OCI-LY7 (cell line): ENCODE data around the gene RASA2. TPM values are rescaled to one million over a fixed set of nuclear protein-coding genes. Genes with fewer than 3 reads are reported as not detected.
A peak's percentile ranks its signal among the peaks of the same experiment; 100 is the strongest.

ENCODE experiments used
- BruUV-seq: library from RNA; stranded (reverse); fragments of 400-500 nt; replicated peaks from 2 replicates; lab custom pipeline; 2021; lab: Mats Ljungman, UMichigan
- CTCF ChIA-PET: fragments of 300-600 bp; sonication (Branson Sonifier 250); formaldehyde crosslinking; loops from one replicate; lab custom pipeline; 2022; ENCODE audit warnings: antibody characterized with exemption; ENCODE audit not compliant: unreplicated experiment; lab: Charles Lee
- POLR2A ChIA-PET: fragments of 300-600 bp; sonication (Branson Sonifier 250); formaldehyde crosslinking; loops from one replicate; lab custom pipeline; 2022; ENCODE audit warnings: antibody characterized with exemption; lab: Charles Lee
- DNase-seq: peaks from one replicate; pipeline ENCODE4 v3.0.0-alpha.2; 2015; ENCODE audit warnings: low spot score
- H2AFZ ChIP-seq: fragments of 200-600 bp; sonication (generic), shearing (Covaris generic); 2 replicates; pipeline ENCODE4 v1.6.1; 2014; ENCODE audit warnings: mild to moderate bottlenecking, antibody characterized with exemption, low read length, moderate library complexity
- H3K27ac ChIP-seq: fragments of 200-600 bp; sonication (generic); 2 replicates; pipeline ENCODE4 v1.5.1; 2014; ENCODE audit warnings: mixed run types, low read depth, mild to moderate bottlenecking, moderate library complexity, low read length, inconsistent platforms; ENCODE audit not compliant: poor library complexity, severe bottlenecking
- H3K36me3 ChIP-seq: fragments of 200-600 bp; sonication (generic); 2 replicates; pipeline ENCODE4 v1.6.1; 2014; ENCODE audit warnings: mild to moderate bottlenecking, antibody characterized with exemption, low read length, moderate library complexity, mixed read lengths; ENCODE audit not compliant: insufficient read depth
- H3K4me1 ChIP-seq: fragments of 200-600 bp; sonication (generic); 2 replicates; pipeline ENCODE4 v1.5.1; 2014; ENCODE audit warnings: mild to moderate bottlenecking, low read length; ENCODE audit not compliant: insufficient read depth, poor library complexity, severe bottlenecking
- H3K4me2 ChIP-seq: fragments of 200-600 bp; sonication (generic); 2 replicates; pipeline ENCODE4 v1.6.1; 2014; ENCODE audit warnings: mild to moderate bottlenecking, low read length
- H3K4me3 ChIP-seq: fragments of 200-600 bp; sonication (generic); 2 replicates; pipeline ENCODE4 v1.5.1; 2014; ENCODE audit warnings: mild to moderate bottlenecking, low read depth, low read length; ENCODE audit not compliant: poor library complexity, severe bottlenecking
- H3K79me2 ChIP-seq: fragments of 200-600 bp; sonication (generic); 2 replicates; pipeline ENCODE4 v1.6.1; 2016; ENCODE audit warnings: low read depth, mild to moderate bottlenecking, low read length, moderate library complexity, mixed read lengths; ENCODE audit not compliant: insufficient read depth
- H3K9me2 ChIP-seq: fragments of 200-600 bp; sonication (generic); 2 replicates; pipeline ENCODE4 v1.6.1; 2016; ENCODE audit warnings: mild to moderate bottlenecking, low read length, mixed read lengths; ENCODE audit not compliant: insufficient read depth
- H3K9me3 ChIP-seq: fragments of 200-600 bp; sonication (generic); 2 replicates; pipeline ENCODE4 v1.6.1; 2014; ENCODE audit warnings: mild to moderate bottlenecking, mixed run types, low read length, mixed read lengths
- H4K20me1 ChIP-seq: fragments of 200-600 bp; sonication (generic); 2 replicates; pipeline ENCODE4 v1.6.1; 2014; ENCODE audit warnings: mild to moderate bottlenecking, antibody characterized with exemption, low read length, moderate library complexity, mixed read lengths; ENCODE audit not compliant: insufficient read depth
- EZH2phosphoT487 ChIP-seq: fragments of 200-600 bp; sonication (generic); IDR thresholded peaks from 2 replicates; pipeline ENCODE4 v1.6.1; 2018; ENCODE audit warnings: low read depth, borderline replicate concordance, mild to moderate bottlenecking, mixed run types, antibody characterized with exemption, low read length, moderate library complexity, mixed read lengths
- intact Hi-C: fragments of 100-400 bp; cut with micrococcal nuclease; formaldehyde crosslinking; loops from one replicate; pipeline ENCODE4 v1.10.0; 2022; ENCODE audit not compliant: unreplicated experiment
- total RNA-seq, 2 experiments: library from RNA; depleted of rRNA in 1 of 2; stranded (reverse); fragments of >200 nt in 1 of 2; shearing (Covaris generic) in 1 of 2; gene quantifications; 2 replicates each; pipeline ENCODE4 v1.2.3, GENCODE V29; 2014 to 2022
- TF ChIP-seq, protein P1 (sequence below): fragments of 200-600 bp; sonication (generic); conservative IDR thresholded peaks from 2 replicates; pipeline ENCODE4 v1.5.1; 2014; ENCODE audit warnings: mild to moderate bottlenecking, antibody characterized with exemption, low read length, moderate library complexity, mixed read lengths

Gene RASA2
- total RNA-seq, 2 experiments from 2014 or later, result 11.0 to 21.7 TPM

DNA sequence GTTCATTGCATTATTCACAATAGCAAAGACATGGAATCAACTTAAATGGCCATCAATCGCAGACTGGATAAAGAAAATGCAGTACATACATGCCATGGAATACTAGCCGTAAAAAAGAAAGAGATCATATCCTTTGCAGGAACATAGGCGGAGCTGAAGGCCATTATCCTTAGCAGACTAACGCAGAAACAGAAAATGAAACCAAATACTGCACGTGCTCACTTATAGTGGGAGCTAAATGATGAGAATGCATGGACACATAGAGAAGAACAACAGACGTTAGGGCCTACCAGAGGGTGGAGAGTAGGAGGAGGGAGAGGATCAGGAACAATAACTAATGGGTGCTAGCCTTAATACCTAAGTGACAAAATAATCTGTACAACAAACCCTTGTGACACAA is 57.9 kb downstream of the RASA2 start:
- H4K20me1 ChIP-seq, result no peaks in the 10 kb centered on the region
- H3K4me1 ChIP-seq, result no peaks in the 10 kb centered on the region
- H3K4me2 ChIP-seq, result no peak overlapping the region
- H3K27ac ChIP-seq, result no peak overlapping the region
- H3K79me2 ChIP-seq, result no peaks in the 10 kb centered on the region
- ChIA-PET POLR2A (interaction anchor here (0.7 to 1.2 kb wide), 2 partner anchors 52 to 87 kb away, joined by 3 to 4 read pairs; no protein-coding TSS in a partner anchor), CTCF (interaction anchor here (0.6 kb wide), 1 partner anchor 64 kb away, joined by 3 read pairs; no protein-coding TSS in a partner anchor)
- H3K4me3 ChIP-seq, result no peak overlapping the region
- intact Hi-C loops, result no loop called here
- TSS peak; percentile 9 for BruUV-seq
- peaks cover 63% of the 10 kb centered on the region for H3K36me3 ChIP-seq
- no peaks in the 10 kb centered on the region for H3K9me2 ChIP-seq
- H3K9me3 ChIP-seq, result peaks cover 31% of the 10 kb centered on the region; the same call in 1 of the 2 replicates
- no peak overlapping the region for H2AFZ ChIP-seq
- DNase-seq, result no peak
- TF ChIP-seq, protein P1, sequence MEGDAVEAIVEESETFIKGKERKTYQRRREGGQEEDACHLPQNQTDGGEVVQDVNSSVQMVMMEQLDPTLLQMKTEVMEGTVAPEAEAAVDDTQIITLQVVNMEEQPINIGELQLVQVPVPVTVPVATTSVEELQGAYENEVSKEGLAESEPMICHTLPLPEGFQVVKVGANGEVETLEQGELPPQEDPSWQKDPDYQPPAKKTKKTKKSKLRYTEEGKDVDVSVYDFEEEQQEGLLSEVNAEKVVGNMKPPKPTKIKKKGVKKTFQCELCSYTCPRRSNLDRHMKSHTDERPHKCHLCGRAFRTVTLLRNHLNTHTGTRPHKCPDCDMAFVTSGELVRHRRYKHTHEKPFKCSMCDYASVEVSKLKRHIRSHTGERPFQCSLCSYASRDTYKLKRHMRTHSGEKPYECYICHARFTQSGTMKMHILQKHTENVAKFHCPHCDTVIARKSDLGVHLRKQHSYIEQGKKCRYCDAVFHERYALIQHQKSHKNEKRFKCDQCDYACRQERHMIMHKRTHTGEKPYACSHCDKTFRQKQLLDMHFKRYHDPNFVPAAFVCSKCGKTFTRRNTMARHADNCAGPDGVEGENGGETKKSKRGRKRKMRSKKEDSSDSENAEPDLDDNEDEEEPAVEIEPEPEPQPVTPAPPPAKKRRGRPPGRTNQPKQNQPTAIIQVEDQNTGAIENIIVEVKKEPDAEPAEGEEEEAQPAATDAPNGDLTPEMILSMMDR, result no peak
- no peak for TF ChIP-seq EZH2phosphoT487

DNA sequence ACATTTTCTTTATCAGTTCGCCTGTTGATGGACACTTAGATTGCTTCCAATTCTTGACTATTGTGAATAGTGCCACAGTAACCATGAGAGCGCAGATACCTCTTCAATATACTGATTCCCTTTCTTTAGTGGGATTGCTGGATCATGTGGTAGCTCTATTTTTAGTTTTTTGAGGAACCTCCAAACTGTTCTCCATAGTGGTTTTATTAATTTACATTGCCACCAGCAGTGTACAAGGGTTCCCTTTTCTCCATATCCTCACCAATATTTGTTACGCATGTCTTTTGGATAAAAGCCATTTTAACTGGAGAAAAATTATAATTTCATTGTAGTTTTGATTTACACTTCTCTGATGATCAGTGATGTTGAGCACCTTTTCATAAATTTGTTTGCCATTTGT is 59.3 kb downstream of the RASA2 start:
- H3K27ac ChIP-seq, result no peak overlapping the region
- H2AFZ ChIP-seq, result no peak overlapping the region
- no peaks in the 10 kb centered on the region for H3K79me2 ChIP-seq
- no peak overlapping the region for H3K4me2 ChIP-seq
- intact Hi-C loops, result no loop called here
- POLR2A ChIA-PET, result no interaction called here
- no peaks in the 10 kb centered on the region for H4K20me1 ChIP-seq
- H3K4me3 ChIP-seq, result no peak overlapping the region
- H3K36me3 ChIP-seq, result peaks cover 72% of the 10 kb centered on the region
- no peaks in the 10 kb centered on the region for H3K9me2 ChIP-seq
- no TSS peak for BruUV-seq
- no peak for DNase-seq
- no peaks in the 10 kb centered on the region for H3K4me1 ChIP-seq
- H3K9me3 ChIP-seq, result peaks cover 31% of the 10 kb centered on the region; the same call in 1 of the 2 replicates
- CTCF ChIA-PET, result no interaction called here
- no peak for TF ChIP-seq EZH2phosphoT487
- TF ChIP-seq, protein P1, result no peak

DNA sequence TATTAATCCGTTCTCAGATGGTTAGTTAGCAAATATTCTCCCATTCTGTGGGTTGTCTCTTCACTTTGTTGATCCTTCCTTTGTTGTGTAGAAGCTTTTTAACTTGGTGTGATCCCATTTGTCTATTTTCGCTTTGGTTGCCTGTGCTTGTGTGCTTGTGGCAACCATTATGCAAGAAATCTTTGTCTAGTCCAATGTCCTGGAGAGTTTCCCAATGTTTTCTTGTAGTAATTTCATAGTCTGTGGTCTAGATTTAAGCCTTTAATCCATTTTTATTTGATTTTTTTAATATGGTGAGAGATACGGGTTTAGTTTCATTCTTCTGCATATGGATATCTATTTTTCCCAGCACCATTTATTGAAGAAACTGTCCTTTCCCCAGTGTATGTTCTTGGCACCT is 59.8 kb downstream of the RASA2 start:
- intact Hi-C loops, result no loop called here
- H3K9me2 ChIP-seq, result no peaks in the 10 kb centered on the region
- H3K36me3 ChIP-seq, result peaks cover 70% of the 10 kb centered on the region
- TF ChIP-seq, protein P1, result no peak
- TF ChIP-seq EZH2phosphoT487, result no peak
- ChIA-PET CTCF (no interaction called here), POLR2A (interaction anchor here (1.2 kb wide), 1 partner anchor 23 kb away, joined by 4 read pairs; no protein-coding TSS in a partner anchor)
- H4K20me1 ChIP-seq, result no peaks in the 10 kb centered on the region
- peaks cover 31% of the 10 kb centered on the region; the same call in 1 of the 2 replicates for H3K9me3 ChIP-seq
- H3K79me2 ChIP-seq, result no peaks in the 10 kb centered on the region
- no peaks in the 10 kb centered on the region for H3K4me1 ChIP-seq
- no peak overlapping the region for H3K4me3 ChIP-seq
- H3K27ac ChIP-seq, result no peak overlapping the region
- H2AFZ ChIP-seq, result no peak overlapping the region
- no TSS peak for BruUV-seq
- DNase-seq, result no peak
- no peak overlapping the region for H3K4me2 ChIP-seq
